Right lobe of liver (tissue), 6 donors: ENCODE data around the gene MACROD2. TPM values are rescaled to one million over a fixed set of nuclear protein-coding genes. Genes with fewer than 3 reads are reported as not detected.

Source experiments
- ATAC-seq, 4 donors: fragments of 200-7000 bp; cut with Tn5 transposase; one replicate each; pipeline ENCODE4 v1.9.1; 2020; ENCODE audit warnings: mild to moderate bottlenecking in 4 of 4, moderate library complexity in 4 of 4
- DNase-seq, 3 donors: peaks; one replicate each; pipeline ENCODE4 v3.0.0-alpha.2; 2020
- H3K27ac ChIP-seq, 3 donors: fragments of 200-600 bp; one replicate each; pipeline ENCODE4 v1.8.0; 2022
- H3K27me3 ChIP-seq, 2 donors: fragments of 200-600 bp; one replicate each; pipeline ENCODE4 v1.8.0; 2022
- H3K36me3 ChIP-seq, 4 donors: fragments of 200-600 bp; sonication (generic) in 1 of 4; one replicate each; pipeline versions ENCODE4 v1.5.1 to v1.8.0; 2017 to 2022; ENCODE audit warnings: control low read depth in 1 of 4
- H3K4me1 ChIP-seq, 4 donors: fragments of 200-600 bp; sonication (generic) in 1 of 4; one replicate each; pipeline versions ENCODE4 v1.5.1 to v1.8.0; 2017 to 2022; ENCODE audit warnings: control low read depth in 1 of 4
- H3K4me3 ChIP-seq, 3 donors: fragments of 200-600 bp; one replicate each; pipeline ENCODE4 v1.8.0; 2022
- H3K9me3 ChIP-seq, 4 donors: fragments of 200-600 bp; sonication (generic) in 1 of 4; one replicate each; pipeline versions ENCODE4 v1.5.1 to v1.8.0; 2017 to 2022; ENCODE audit warnings: control low read depth in 1 of 4
- POLR2A ChIP-seq: fragments of 450-650 bp; IDR thresholded peaks from one replicate; pipeline ENCODE4 v1.6.1; 2017; ENCODE audit warnings: antibody characterized with exemption, mild to moderate bottlenecking
- WGBS: methylation state at CpG from one replicate; pipeline ENCODE4 v1.1.6; 2018; ENCODE audit warnings: low coverage, low lambda C conversion rate; ENCODE audit not compliant: insufficient coverage; ENCODE audit errors: missing lambda C conversion rate; 5-methylcytosine and 5-hydroxymethylcytosine counted together
- intact Hi-C, 2 donors: fragments of 100-400 bp; cut with DNase I; formaldehyde crosslinking; loops; one replicate each; pipeline versions ENCODE4 v1.11.2 to v1.14.1; 2022
- total RNA-seq, 6 experiments: library from RNA; depleted of rRNA in 2 of 6; stranded (reverse); fragments of >200 nt in 2 of 6; fragmentation: NEBNext Ultra II Directional in 3 of 6; extraction: Animal tissue kit (Norgen Biotek cat#: 25700) in 3 of 6; gene quantifications; one replicate each; pipeline versions ENCODE4 v1.1.0 to v1.2.4, GENCODE V29; 2016 to 2023
- TF ChIP-seq, protein P1 (sequence below), 4 donors: fragments of 200-600 bp in 3 of 4; fragments of 450-650 bp in 1 of 4; IDR thresholded peaks; one replicate each; pipeline versions ENCODE4 v1.5.1 to v1.8.0; 2016 to 2022; ENCODE audit warnings: antibody characterized with exemption in 4 of 4, mild to moderate bottlenecking in 2 of 4
- donor health status: DM: no; HTN: yes; CAD: no.
- donor health status: DM: no; HTN: no; CAD: no.
- donor health status: DM: no; HTN: no; CAD: no.
- donor health status: DM: no; HTN: yes; CAD: no.
- donor health status: DM: no; HTN: yes; CAD: no.

MACROD2 gene
- total RNA-seq, 6 experiments from 2014 or later: 1.2 to 5.5 (median 3.3) TPM

DNA sequence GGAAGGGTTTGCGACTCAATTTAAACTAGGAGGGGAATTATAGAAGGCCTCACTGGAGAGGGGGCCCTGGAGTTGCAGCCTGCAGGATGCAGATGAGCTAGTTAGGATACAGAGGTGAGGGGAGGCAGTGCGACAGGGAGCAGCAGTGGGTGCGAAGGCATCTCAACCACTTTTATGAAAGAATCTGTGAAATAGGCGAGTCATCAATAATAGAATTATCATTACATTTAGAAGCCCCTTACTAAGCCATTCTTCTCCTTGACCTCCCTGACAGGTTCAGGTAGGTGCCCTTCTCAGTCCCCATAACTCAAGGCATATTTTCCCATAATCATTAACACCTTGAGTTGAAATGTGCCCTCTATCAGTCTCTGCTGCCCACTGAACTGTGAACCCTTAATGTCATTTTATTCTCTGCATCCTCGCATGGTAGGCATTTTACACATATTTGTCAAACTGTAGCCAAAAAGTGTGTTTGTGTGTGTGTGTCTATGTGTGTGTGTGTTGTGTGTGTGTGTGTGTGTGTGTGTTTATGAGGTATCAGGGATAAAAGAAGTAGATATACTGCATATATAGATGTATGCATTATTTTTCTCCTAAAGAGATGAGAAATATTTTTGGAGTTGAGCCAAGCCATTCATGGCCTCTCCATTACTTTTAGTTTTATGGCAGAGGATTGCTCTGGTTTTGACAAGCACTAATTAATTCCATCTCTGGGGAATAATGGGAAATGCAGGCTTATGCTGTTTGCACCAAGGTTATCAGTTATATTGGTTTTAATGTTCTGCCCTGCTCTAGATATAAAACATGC is 1679.1 kb downstream of the MACROD2 start:
- Histone ChIP-seq H3K36me3 (no peaks in the 10 kb centered on the region), H3K9me3 (no peaks in the 10 kb centered on the region), H3K27me3 (no peaks in the 10 kb centered on the region), H3K4me1 (no peaks in the 10 kb centered on the region), H3K4me3 (no peak overlapping the region), H3K27ac (no peak overlapping the region)
- TF ChIP-seq POLR2A: no peak
- TF ChIP-seq, protein P1, sequence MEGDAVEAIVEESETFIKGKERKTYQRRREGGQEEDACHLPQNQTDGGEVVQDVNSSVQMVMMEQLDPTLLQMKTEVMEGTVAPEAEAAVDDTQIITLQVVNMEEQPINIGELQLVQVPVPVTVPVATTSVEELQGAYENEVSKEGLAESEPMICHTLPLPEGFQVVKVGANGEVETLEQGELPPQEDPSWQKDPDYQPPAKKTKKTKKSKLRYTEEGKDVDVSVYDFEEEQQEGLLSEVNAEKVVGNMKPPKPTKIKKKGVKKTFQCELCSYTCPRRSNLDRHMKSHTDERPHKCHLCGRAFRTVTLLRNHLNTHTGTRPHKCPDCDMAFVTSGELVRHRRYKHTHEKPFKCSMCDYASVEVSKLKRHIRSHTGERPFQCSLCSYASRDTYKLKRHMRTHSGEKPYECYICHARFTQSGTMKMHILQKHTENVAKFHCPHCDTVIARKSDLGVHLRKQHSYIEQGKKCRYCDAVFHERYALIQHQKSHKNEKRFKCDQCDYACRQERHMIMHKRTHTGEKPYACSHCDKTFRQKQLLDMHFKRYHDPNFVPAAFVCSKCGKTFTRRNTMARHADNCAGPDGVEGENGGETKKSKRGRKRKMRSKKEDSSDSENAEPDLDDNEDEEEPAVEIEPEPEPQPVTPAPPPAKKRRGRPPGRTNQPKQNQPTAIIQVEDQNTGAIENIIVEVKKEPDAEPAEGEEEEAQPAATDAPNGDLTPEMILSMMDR (IDR thresholded peaks at IDR 0.05): no peak
- 85% methylated on average over 3 of the region's 5 CpGs for WGBS
- intact Hi-C loops: no loop called here
- no peak for DNase-seq
- ATAC-seq: no peak

DNA sequence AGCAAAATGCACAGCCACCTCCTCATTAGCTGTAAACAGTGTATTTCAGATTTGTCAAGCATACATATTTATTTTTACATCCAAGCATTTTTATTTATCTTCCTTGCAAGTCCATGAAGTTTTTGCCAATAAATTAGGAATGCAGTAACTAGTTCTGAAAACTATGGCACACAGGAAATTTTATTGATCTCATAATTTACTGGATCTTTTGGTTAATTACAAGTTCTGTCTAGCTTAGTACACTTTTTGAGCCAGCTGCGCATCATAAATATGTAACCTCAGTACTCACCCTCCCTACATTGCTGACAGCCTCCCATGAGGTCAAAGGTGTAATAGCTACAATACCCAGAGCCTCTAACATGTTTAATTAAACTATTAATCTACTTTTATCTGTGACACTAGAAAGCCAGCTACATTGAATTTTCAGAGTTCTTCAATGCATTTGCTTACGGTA is 1679.8 kb downstream of the MACROD2 start:
- Histone ChIP-seq H3K27me3 (no peaks in the 10 kb centered on the region), H3K4me1 (no peaks in the 10 kb centered on the region), H3K9me3 (no peaks in the 10 kb centered on the region), H3K36me3 (no peaks in the 10 kb centered on the region), H3K4me3 (no peak overlapping the region), H3K27ac (no peak overlapping the region)
- DNase-seq: no peak
- WGBS: 79% methylated on average over 2 of the region's 2 CpGs
- no peak for TF ChIP-seq POLR2A
- TF ChIP-seq, protein P1 (IDR thresholded peaks at IDR 0.05): no peak
- intact Hi-C loops: no loop called here
- no peak for ATAC-seq

DNA sequence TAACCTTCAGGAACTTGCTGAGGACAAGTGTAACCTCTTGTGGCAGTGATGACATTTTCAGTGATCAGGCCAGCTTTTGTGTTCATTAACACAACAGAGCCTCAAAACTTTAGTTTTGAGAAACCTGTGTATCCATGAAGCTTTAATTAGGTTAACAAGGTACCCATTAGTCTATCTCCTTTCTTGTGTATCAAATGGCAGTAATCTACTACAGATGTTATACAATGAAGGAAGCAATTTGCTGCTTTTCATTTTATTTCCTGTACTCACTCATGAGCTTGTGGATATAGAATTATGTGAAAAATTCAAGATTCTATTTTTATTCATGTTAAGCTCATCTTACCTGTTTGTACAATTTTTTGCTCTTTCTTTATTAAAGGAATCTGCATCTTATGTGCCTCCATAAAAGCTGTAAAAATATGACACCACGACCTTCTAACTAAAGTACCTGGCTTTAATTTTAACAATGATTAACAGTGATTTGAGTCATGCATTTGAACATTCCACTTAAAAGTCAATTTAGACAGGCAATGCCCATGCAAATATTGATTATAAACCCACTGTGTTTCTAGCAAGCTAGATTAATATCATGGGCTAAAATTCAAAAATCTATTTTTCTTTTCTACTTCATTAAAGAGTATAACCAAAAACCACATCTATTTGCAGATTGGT is 1680.6 kb downstream of the MACROD2 start:
- intact Hi-C loops: no loop called here
- ATAC-seq (peak in 1 of 4 donors; percentile 59), DNase-seq (no peak)
- H3K36me3 ChIP-seq: no peaks in the 10 kb centered on the region
- no peaks in the 10 kb centered on the region for H3K9me3 ChIP-seq
- WGBS: 35% methylated on average over 1 of the region's 1 CpG
- H3K27me3 ChIP-seq: no peaks in the 10 kb centered on the region
- no peaks in the 10 kb centered on the region for H3K4me1 ChIP-seq
- H3K27ac ChIP-seq: no peak overlapping the region
- no peak overlapping the region for H3K4me3 ChIP-seq
- TF ChIP-seq, protein P1 (IDR thresholded peaks at IDR 0.05): no peak
- no peak for TF ChIP-seq POLR2A

DNA sequence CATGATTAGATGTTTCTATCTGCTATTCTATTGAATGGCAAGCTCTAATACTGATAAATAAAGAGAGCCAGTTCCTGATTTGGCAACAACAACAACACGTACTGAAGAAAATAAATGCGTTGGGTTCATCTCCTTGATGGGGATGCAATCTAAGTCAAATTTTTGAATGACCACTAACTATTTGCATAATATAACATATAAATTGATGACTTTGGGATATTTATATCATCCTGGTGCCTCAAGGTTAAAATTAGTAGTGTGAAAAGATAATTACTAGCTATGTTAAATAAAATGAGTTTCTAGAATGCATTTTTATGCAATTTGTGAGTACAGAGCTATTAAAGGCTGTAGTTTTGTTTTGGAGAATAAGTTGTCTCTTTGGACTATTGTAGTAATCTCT is 1681.5 kb downstream of the MACROD2 start:
- Histone ChIP-seq H3K27ac (no peak overlapping the region), H3K4me1 (no peaks in the 10 kb centered on the region), H3K4me3 (no peak overlapping the region), H3K27me3 (no peaks in the 10 kb centered on the region), H3K9me3 (no peaks in the 10 kb centered on the region), H3K36me3 (no peaks in the 10 kb centered on the region)
- ATAC-seq (no peak), DNase-seq (no peak)
- WGBS: 43% methylated on average over 2 of the region's 2 CpGs
- intact Hi-C loops: no loop called here
- no peak for TF ChIP-seq POLR2A
- TF ChIP-seq, protein P1 (IDR thresholded peaks at IDR 0.05): no peak
